Measurements from ENCODE around the gene PRRX2. TPM values are rescaled to one million over a fixed set of nuclear protein-coding genes. Genes with fewer than 3 reads are reported as not detected.

PRRX2 gene
- total and polyA plus RNA-seq, 2 of the 13 experiments (the other 11 are each of a cell fraction or from before 2014, with no cell fraction given): 0.05 TPM; not detected in 1

DNA sequence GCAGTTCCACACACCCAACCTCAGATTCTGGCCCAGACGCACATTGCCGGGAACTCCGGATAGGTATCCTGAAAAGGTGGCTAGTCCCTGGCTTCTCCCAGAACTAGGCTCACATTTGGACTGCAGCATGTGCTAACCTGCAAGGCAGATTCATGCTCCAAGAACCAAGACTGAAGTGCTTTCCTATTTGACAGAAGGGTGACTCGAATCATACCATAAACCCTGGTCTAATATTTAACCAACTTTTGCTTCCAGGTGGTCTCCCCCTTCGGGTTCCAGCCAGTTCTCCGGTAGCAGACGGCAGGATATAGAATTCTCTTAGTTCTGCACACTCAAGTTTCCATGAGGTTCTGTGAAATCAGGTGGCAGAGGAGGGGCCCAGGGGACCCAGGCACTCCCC is 79.8 kb downstream of the PRRX2 start (continued):
- TF ChIP-seq TBX2 (CRISPR knock-in tag; IDR thresholded peaks at IDR 0.05; ENCODE audit: borderline replicate concordance) (no peak), ARNTL (CRISPR knock-in tag; IDR thresholded peaks at IDR 0.05) (no peak), SNRNP70 (IDR thresholded peaks at IDR 0.05; ENCODE audit: low read depth, low read length) (no peak)
- TF ChIP-seq, protein P1, sequence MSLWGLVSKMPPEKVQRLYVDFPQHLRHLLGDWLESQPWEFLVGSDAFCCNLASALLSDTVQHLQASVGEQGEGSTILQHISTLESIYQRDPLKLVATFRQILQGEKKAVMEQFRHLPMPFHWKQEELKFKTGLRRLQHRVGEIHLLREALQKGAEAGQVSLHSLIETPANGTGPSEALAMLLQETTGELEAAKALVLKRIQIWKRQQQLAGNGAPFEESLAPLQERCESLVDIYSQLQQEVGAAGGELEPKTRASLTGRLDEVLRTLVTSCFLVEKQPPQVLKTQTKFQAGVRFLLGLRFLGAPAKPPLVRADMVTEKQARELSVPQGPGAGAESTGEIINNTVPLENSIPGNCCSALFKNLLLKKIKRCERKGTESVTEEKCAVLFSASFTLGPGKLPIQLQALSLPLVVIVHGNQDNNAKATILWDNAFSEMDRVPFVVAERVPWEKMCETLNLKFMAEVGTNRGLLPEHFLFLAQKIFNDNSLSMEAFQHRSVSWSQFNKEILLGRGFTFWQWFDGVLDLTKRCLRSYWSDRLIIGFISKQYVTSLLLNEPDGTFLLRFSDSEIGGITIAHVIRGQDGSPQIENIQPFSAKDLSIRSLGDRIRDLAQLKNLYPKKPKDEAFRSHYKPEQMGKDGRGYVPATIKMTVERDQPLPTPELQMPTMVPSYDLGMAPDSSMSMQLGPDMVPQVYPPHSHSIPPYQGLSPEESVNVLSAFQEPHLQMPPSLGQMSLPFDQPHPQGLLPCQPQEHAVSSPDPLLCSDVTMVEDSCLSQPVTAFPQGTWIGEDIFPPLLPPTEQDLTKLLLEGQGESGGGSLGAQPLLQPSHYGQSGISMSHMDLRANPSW (CRISPR knock-in tag; IDR thresholded peaks at IDR 0.05; ENCODE audit: borderline replicate concordance): no peak

DNA sequence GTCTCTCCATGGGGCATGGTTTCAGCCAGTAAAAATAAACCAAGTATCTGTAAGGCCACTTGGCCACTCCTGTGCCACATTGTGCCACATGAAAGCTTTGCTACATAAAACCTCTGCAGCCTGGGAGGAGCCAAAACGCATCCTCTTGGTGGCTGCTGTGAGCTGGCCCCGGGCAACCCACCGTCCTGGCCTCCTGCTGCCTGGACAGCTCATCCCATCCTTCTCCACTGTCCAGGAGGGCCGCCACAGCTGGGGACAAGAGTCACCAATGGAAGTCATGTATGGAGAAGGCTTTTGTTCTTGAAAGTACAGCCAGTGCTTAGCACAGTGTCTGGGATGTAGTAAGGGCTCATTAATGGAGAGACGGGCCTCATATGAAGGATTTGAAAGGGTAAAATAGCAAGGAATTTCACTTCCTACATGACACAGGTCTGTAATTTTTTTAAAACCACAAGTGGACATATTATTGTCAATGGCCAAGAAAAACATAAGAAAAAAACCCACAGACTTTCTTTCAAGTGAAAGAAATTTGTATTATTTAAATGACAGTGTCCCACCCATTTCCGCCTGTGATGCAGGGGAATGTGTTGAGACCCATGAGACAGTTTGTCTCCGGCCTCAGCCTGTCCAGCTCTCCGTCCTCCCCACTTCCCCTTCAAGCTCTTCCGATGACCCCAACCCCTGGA is 80.8 kb downstream of the PRRX2 start:
- H3K27ac ChIP-seq (ENCODE audit: extremely low read length, insufficient read depth, low read length): no peak overlapping the region
- peaks cover 4 to 56% of the 10 kb centered on the region in 2 experiments; a peak in 3 of 5 replicates for H3K27me3 ChIP-seq (ENCODE audit: control insufficient read depth in 1 of 2, insufficient read depth in 2 of 2, low read length in 2 of 2)
- DNase-seq (ENCODE audit: low spot score) (no peak), ATAC-seq (no peak), FAIRE-seq (no peak)
- in situ Hi-C loops (cut with HindIII; ENCODE audit: extremely low pct_ligation_motif_present, low pct_unique_long_range_greater_than_20kb): no loop called here
- H3K4me1 ChIP-seq (ENCODE audit: insufficient read depth, low read length): no peaks in the 10 kb centered on the region
- H3K79me2 ChIP-seq (ENCODE audit: insufficient read depth, low read length): no peaks in the 10 kb centered on the region
- ChIA-PET CTCF (ENCODE audit: low intra/inter-chr PET ratio, low total read pairs) (no interaction called here), POLR2A (no interaction called here)
- no peak overlapping the region for H3K4me3 ChIP-seq (replicated peaks in 1 of 3; ENCODE audit: insufficient read depth in 1 of 3, low read depth in 2 of 3, low read length in 3 of 3)
- no peak overlapping the region for H3K9ac ChIP-seq (ENCODE audit: insufficient read depth, low read depth, low read length)
- H4K20me1 ChIP-seq (ENCODE audit: insufficient read depth, low read length): no peaks in the 10 kb centered on the region
- 7% methylated on average over 9 of the region's 9 CpGs for whole genome bisulfite sequencing (ENCODE audit: low lambda C conversion rate)
- no peak overlapping the region for H2AFZ ChIP-seq (ENCODE audit: low read length)
- H3K9me3 ChIP-seq (ENCODE audit: low read length): no peaks in the 10 kb centered on the region
- TF ChIP-seq ZNF20 (CRISPR knock-in tag; IDR thresholded peaks at IDR 0.05): no peak
- TF ChIP-seq FOXM1 (CRISPR knock-in tag; IDR thresholded peaks at IDR 0.05): no peak
- no peak for TF ChIP-seq NCOR1 (IDR thresholded peaks at IDR 0.05; ENCODE audit: borderline replicate concordance, low read length)
- no peak for TF ChIP-seq AGO2 (optimal IDR thresholded peaks at IDR 0.05; ENCODE audit: low read depth, low read length)
- TF ChIP-seq, protein P2, sequence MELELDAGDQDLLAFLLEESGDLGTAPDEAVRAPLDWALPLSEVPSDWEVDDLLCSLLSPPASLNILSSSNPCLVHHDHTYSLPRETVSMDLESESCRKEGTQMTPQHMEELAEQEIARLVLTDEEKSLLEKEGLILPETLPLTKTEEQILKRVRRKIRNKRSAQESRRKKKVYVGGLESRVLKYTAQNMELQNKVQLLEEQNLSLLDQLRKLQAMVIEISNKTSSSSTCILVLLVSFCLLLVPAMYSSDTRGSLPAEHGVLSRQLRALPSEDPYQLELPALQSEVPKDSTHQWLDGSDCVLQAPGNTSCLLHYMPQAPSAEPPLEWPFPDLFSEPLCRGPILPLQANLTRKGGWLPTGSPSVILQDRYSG (CRISPR knock-in tag; IDR thresholded peaks at IDR 0.05): no peak
- TF ChIP-seq ZNF781 (CRISPR knock-in tag; IDR thresholded peaks at IDR 0.05; ENCODE audit: borderline replicate concordance, not compliant biosample characterization): no peak
- no peak for TF ChIP-seq ZMYM3 (CRISPR knock-in tag; IDR thresholded peaks at IDR 0.05)
- no peak for TF ChIP-seq PRMT3 (CRISPR knock-in tag; IDR thresholded peaks at IDR 0.05; ENCODE audit: borderline replicate concordance, low read depth)
- TF ChIP-seq ZNF558 (CRISPR knock-in tag; IDR thresholded peaks at IDR 0.05; ENCODE audit: borderline replicate concordance): no peak
- TF ChIP-seq SMAD3 (CRISPR knock-in tag; IDR thresholded peaks at IDR 0.05): no peak
- TF ChIP-seq ZNF567 (CRISPR knock-in tag; IDR thresholded peaks at IDR 0.05; ENCODE audit: borderline replicate concordance): no peak
- H3K4me2 ChIP-seq (ENCODE audit: low read depth, low read length): no peak overlapping the region
- no TSS peak for BruUV-seq (replicated peaks)
- no peaks in the 10 kb centered on the region for H3K36me3 ChIP-seq (replicated peaks in 1 of 2; ENCODE audit: control insufficient read depth in 1 of 2, insufficient read depth in 2 of 2, low read length in 2 of 2)
- intact Hi-C loops (cut with micrococcal nuclease; ENCODE audit: unreplicated experiment): no loop called here

Data from HepG2 (cell line).